Vagina (tissue), 2 donors: ENCODE measurements around the gene TELO2.

Source experiments
- POLR2A ChIP-seq, 2 donors: fragments of 450-650 bp; IDR thresholded peaks; one replicate each; pipeline ENCODE4 v1.6.1; 2017; ENCODE audit warnings: antibody characterized with exemption in 2 of 2, mild to moderate bottlenecking in 2 of 2, moderate library complexity in 2 of 2
- POLR2AphosphoS5 ChIP-seq, 2 donors: sonication (generic); formaldehyde crosslinking; IDR thresholded peaks; one replicate each; pipeline ENCODE4 v1.9.0; 2017; ENCODE audit warnings: antibody characterized with exemption in 2 of 2, mild to moderate bottlenecking in 2 of 2, low read depth in 1 of 2; ENCODE audit not compliant: insufficient read depth in 1 of 2
- TF ChIP-seq, protein P1 (sequence below), 3 experiments: fragments of 450-650 bp in 2 of 3; fragments of 200-600 bp in 1 of 3; sonication (generic) in 1 of 3; IDR thresholded peaks; one replicate each; pipeline ENCODE4 v1.5.1; 2017 to 2019; ENCODE audit warnings: antibody characterized with exemption in 3 of 3, mild to moderate bottlenecking in 2 of 3, moderate library complexity in 2 of 3

DNA sequence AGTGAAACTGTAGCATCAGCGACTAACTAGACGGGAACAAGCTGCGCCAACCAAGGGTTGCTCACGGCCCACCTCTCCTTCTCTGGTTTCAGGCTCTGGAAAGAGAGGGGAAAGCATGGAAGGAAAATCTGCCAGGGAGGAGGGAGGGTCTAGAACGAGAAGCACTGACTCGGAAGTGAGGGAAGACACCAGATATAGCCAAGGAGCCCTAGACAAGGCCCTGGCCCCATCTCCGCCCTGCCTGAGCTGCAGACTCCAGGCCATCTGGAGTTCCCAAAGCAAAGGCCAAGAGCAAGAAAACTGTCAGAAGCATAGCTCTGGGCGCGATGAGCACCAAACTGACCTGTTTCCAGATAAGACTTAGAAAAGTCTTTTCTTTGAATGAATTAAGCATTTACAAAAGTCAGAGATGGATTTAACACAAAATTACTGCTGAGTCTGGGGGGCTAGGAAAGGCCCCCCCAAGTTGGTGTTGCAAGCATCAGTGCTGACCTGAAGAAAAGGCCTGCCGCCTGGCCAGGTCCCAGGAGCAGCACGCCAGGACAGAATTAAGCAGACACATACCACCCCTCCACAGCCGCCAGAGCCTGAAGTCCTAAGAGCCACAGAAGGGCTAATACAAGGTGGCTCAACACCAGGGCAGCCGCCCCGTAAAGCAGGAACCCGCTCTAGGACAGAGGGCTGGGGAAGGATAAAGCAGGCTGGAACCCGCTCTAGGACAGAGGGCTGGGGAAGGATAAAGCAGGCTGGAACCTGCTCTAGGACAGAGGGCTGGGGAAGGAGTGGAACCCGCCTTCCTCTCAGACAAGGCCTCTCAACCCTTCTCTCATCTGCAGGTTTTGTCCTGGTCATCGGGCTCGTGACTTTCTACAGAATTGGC lies 61.0 kb downstream of the TELO2 start:
- TF ChIP-seq POLR2A (IDR thresholded peaks at IDR 0.05), result no peak
- TF ChIP-seq, protein P1, sequence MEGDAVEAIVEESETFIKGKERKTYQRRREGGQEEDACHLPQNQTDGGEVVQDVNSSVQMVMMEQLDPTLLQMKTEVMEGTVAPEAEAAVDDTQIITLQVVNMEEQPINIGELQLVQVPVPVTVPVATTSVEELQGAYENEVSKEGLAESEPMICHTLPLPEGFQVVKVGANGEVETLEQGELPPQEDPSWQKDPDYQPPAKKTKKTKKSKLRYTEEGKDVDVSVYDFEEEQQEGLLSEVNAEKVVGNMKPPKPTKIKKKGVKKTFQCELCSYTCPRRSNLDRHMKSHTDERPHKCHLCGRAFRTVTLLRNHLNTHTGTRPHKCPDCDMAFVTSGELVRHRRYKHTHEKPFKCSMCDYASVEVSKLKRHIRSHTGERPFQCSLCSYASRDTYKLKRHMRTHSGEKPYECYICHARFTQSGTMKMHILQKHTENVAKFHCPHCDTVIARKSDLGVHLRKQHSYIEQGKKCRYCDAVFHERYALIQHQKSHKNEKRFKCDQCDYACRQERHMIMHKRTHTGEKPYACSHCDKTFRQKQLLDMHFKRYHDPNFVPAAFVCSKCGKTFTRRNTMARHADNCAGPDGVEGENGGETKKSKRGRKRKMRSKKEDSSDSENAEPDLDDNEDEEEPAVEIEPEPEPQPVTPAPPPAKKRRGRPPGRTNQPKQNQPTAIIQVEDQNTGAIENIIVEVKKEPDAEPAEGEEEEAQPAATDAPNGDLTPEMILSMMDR (IDR thresholded peaks at IDR 0.05), result no peak
- no peak for TF ChIP-seq POLR2AphosphoS5 (IDR thresholded peaks at IDR 0.05; ENCODE audit: insufficient read depth in 1 of 2, low read depth in 1 of 2)
